Right cardiac atrium (tissue), 5 donors: Measurements from ENCODE around the gene CRPPA. TPM values are rescaled to one million over a fixed set of nuclear protein-coding genes. Genes with fewer than 3 reads are reported as not detected.

ENCODE experiments used
- ATAC-seq, 2 donors: fragments of 200-7000 bp; cut with Tn5 transposase; one replicate each; pipeline versions ENCODE4 v1.8.0 to v1.9.1; 2020; ENCODE audit warnings: moderate library complexity in 2 of 2, mild to moderate bottlenecking in 1 of 2
- DNase-seq, 3 donors: peaks; one replicate each; pipeline ENCODE4 v3.0.0-alpha.2; 2020
- H3K27ac ChIP-seq: one replicate; pipeline ENCODE4 v1.5.1; 2013; ENCODE audit warnings: mild to moderate bottlenecking, low read length, control low read depth, moderate library complexity
- H3K27me3 ChIP-seq: one replicate; pipeline ENCODE4 v1.6.1; 2013; ENCODE audit not compliant: control insufficient read depth, insufficient read depth
- H3K4me1 ChIP-seq: one replicate; pipeline ENCODE4 v1.6.1; 2013; ENCODE audit warnings: low read length; ENCODE audit not compliant: control insufficient read depth, insufficient read depth
- H3K4me3 ChIP-seq: one replicate; pipeline ENCODE4 v1.5.1; 2013; ENCODE audit warnings: low read length, control low read depth
- H3K9me3 ChIP-seq: one replicate; pipeline ENCODE4 v1.6.1; 2013; ENCODE audit warnings: low read length; ENCODE audit not compliant: control insufficient read depth
- WGBS: extraction: QIAGEN DNeasy Blood & Tissue Kit; methylation state at CpG from one replicate; pipeline ENCODE4 v1.1.7; 2013; 5-methylcytosine and 5-hydroxymethylcytosine counted together
- intact Hi-C, 4 donors: fragments of 100-400 bp; cut with DNase I; formaldehyde crosslinking; loops; one replicate each; pipeline versions ENCODE4 v1.11.0 to v1.14.0; 2022 to 2023
- polyA plus RNA-seq: library from polyadenylated mRNA; stranded (reverse); fragments of 200-250 nt; gene quantifications from one replicate; pipeline ENCODE4 v1.2.3, GENCODE V29; 2013
- total RNA-seq, 4 donors: library from RNA; stranded (reverse); fragmentation: NEBNext Ultra II Directional; extraction: Animal tissue kit (Norgen Biotek cat#: 25700); gene quantifications; one replicate each; pipeline ENCODE4 v1.2.1, GENCODE V29; 2021
- donor health status: healthy with polysubstance abuse.
- donor health status: DM: no; HTN: yes; CAD: no.
- donor health status: DM: no; HTN: no; CAD: no.
- donor health status: DM: no; HTN: yes; CAD: no; lungs with severe emphysema.
- donor health status: DM: yes; HTN: yes; CAD: no.

Gene CRPPA
- total and polyA plus RNA-seq, 5 donors, result 2.3 to 13.6 (median 10.1) TPM

- Histone ChIP-seq H3K4me3 (no peak overlapping the region), H3K4me1 (no peaks in the 10 kb centered on the region), H3K9me3 (no peaks in the 10 kb centered on the region), H3K27me3 (no peaks in the 10 kb centered on the region), H3K27ac (no peak overlapping the region)
- intact Hi-C loops, result no loop called here
- 97% methylated on average over 2 of the region's 2 CpGs for WGBS
- ATAC-seq, result no peak
- no peak for DNase-seq
Observed at GRCh38 chr7:16411391-16411790, 9.9 kb downstream of the CRPPA start.

GRCh38 chr7:16409777-16410176 lies 11.6 kb downstream of the CRPPA start:
- H3K4me3 ChIP-seq, result no peak overlapping the region
- no peaks in the 10 kb centered on the region for H3K4me1 ChIP-seq
- DNase-seq (no peak), ATAC-seq (peak in 1 of 2 donors; percentile 44)
- H3K9me3 ChIP-seq, result no peaks in the 10 kb centered on the region
- intact Hi-C loops, result no loop called here
- no peak overlapping the region for H3K27ac ChIP-seq
- H3K27me3 ChIP-seq, result no peaks in the 10 kb centered on the region

GRCh38 chr7:16404636-16405035 lies 16.7 kb downstream of the CRPPA start:
- Histone ChIP-seq H3K27me3 (no peaks in the 10 kb centered on the region), H3K4me3 (no peak overlapping the region), H3K4me1 (no peaks in the 10 kb centered on the region), H3K9me3 (no peaks in the 10 kb centered on the region), H3K27ac (no peak overlapping the region)
- no peak for DNase-seq
- intact Hi-C loops, result no loop called here
- no peak for ATAC-seq
- 97% methylated on average over 1 of the region's 1 CpG for WGBS

- no peak for DNase-seq
- Histone ChIP-seq H3K4me3 (no peak overlapping the region), H3K27me3 (no peaks in the 10 kb centered on the region), H3K9me3 (no peaks in the 10 kb centered on the region), H3K4me1 (no peaks in the 10 kb centered on the region), H3K27ac (no peak overlapping the region)
- WGBS, result 54% methylated on average over 1 of the region's 1 CpG
- intact Hi-C loops, result no loop called here
- ATAC-seq, result no peak
Observed at GRCh38 chr7:16403475-16403874, 17.9 kb downstream of the CRPPA start.

- H3K27me3 ChIP-seq, result no peaks in the 10 kb centered on the region
- ATAC-seq (no peak), DNase-seq (no peak)
- H3K9me3 ChIP-seq, result no peaks in the 10 kb centered on the region
- H3K4me1 ChIP-seq, result no peaks in the 10 kb centered on the region
- intact Hi-C loops, result no loop called here
- no peak overlapping the region for H3K27ac ChIP-seq
- 98% methylated on average over 1 of the region's 1 CpG for WGBS
- H3K4me3 ChIP-seq, result no peak overlapping the region
Observed at GRCh38 chr7:16402940-16403339, 18.4 kb downstream of the CRPPA start.

- DNase-seq, result no peak
- Histone ChIP-seq H3K9me3 (no peaks in the 10 kb centered on the region), H3K27ac (no peak overlapping the region), H3K4me3 (no peak overlapping the region), H3K4me1 (no peaks in the 10 kb centered on the region), H3K27me3 (no peaks in the 10 kb centered on the region)
- ATAC-seq, result peak in 1 of 2 donors; percentile 69
- intact Hi-C loops, result no loop called here
Observed at GRCh38 chr7:16402091-16402490, 19.2 kb downstream of the CRPPA start.

- H3K4me3 ChIP-seq, result no peak overlapping the region
- intact Hi-C loops, result no loop called here
- H3K9me3 ChIP-seq, result no peaks in the 10 kb centered on the region
- H3K27ac ChIP-seq, result no peak overlapping the region
- no peaks in the 10 kb centered on the region for H3K27me3 ChIP-seq
- no peaks in the 10 kb centered on the region for H3K4me1 ChIP-seq
- DNase-seq, result no peak
- no peak for ATAC-seq
Observed at GRCh38 chr7:16400893-16401275, 20.5 kb downstream of the CRPPA start.

- peak in 2 of 3 donors; percentile 23 to 53 for DNase-seq
- no peaks in the 10 kb centered on the region for H3K9me3 ChIP-seq
- intact Hi-C loops, result no loop called here
Observed at GRCh38 chr7:16399916-16400892, 21.1 kb downstream of the CRPPA start.

GRCh38 chr7:16399265-16399831 lies 22.0 kb downstream of the CRPPA start:
- WGBS, result 95% methylated on average over 32 of the region's 32 CpGs
- Histone ChIP-seq H3K27ac (no peak overlapping the region), H3K9me3 (no peaks in the 10 kb centered on the region), H3K27me3 (no peaks in the 10 kb centered on the region), H3K4me1 (no peaks in the 10 kb centered on the region), H3K4me3 (no peak overlapping the region)
- intact Hi-C loops, result no loop called here
- DNase-seq, result peak in 2 of 3 donors; percentile 25 to 56
- no peak for ATAC-seq

More at GRCh38 chr7:16399916-16400892, 21.1 kb downstream of the CRPPA start:
- ATAC-seq, result no peak
- Histone ChIP-seq H3K4me3 (no peak overlapping the region), H3K27ac (no peak overlapping the region), H3K4me1 (no peaks in the 10 kb centered on the region), H3K27me3 (no peaks in the 10 kb centered on the region)
- WGBS, result 95% methylated on average over 47 of the region's 47 CpGs

GRCh38 chr7:16398146-16399017 lies 23.0 kb downstream of the CRPPA start:
- no peaks in the 10 kb centered on the region for H3K9me3 ChIP-seq
- ATAC-seq (no peak), DNase-seq (peak in 1 of 3 donors; percentile 28)
- no peak overlapping the region for H3K27ac ChIP-seq
- WGBS, result 95% methylated on average over 46 of the region's 46 CpGs
- no peak overlapping the region for H3K4me3 ChIP-seq
- H3K4me1 ChIP-seq, result no peaks in the 10 kb centered on the region
- intact Hi-C loops, result no loop called here
- no peaks in the 10 kb centered on the region for H3K27me3 ChIP-seq
